Measurements from ENCODE around the gene MAN1C1. TPM values are rescaled to one million over a fixed set of nuclear protein-coding genes. Genes with fewer than 3 reads are reported as not detected.

Gene MAN1C1
- total and polyA plus RNA-seq, 9 of the 15 experiments (the other 6 are each of a cell fraction or from before 2014, with no cell fraction given): 0.04 to 0.44 (median 0.10) TPM; not detected in 3

DNA sequence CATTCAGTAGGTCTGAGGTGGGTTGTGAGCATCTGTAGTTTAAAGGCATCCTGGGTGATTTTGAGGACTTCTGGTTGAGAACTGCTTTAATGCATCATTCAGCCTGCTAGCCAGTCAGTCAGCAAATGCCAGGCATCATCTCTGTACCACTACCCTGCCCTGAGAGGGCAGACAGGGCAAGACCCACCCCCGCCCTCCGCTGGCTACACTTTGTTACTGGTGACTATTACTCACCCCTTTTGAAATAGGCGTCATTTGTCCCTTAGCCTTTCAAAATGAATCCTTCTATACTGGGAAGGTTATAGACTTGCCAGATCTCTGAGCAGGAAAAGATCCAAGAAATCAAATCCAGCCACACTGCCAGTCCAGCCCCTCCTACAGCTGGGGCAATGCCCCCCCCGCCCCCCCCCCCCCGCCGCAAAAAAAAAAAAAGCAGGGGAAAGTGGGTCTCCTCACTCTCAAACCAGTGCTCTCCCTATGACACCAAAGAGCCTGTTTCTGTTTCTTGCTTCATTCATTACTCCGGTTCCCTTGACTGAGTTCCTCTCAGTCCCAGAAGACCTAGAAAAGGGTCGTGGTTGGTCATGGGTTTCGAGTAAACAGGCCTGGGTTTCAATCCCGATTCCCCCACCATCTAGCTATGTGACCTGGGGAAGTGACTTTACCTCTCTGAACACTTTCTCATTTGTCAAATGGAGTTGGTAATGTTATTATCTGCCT lies 187.8 kb downstream of the MAN1C1 start:
- WGBS (ENCODE audit: insufficient coverage, low coverage, missing lambda C conversion rate): 57% methylated on average over 7 of the region's 10 CpGs
- no peak overlapping the region; a peak in 1 of 4 replicates for H3K9ac ChIP-seq (ENCODE audit: insufficient read depth in 1 of 2, low read depth in 2 of 2, low read length in 2 of 2)
- in situ Hi-C loops (cut with MboI) (no loop called here), intact Hi-C loops (cut with micrococcal nuclease) (no loop called here)
- no peaks in the 10 kb centered on the region for H3K79me2 ChIP-seq (ENCODE audit: control insufficient read depth, insufficient read depth, low read length)
- DNase-seq (ENCODE audit: extremely low read depth in 1 of 4, low spot score in 3 of 4): no peak
- H3K36me3 ChIP-seq (ENCODE audit: control insufficient read depth, insufficient read depth, low read length): no peaks in the 10 kb centered on the region
- no peaks in the 10 kb centered on the region for H3K27me3 ChIP-seq (ENCODE audit: control insufficient read depth in 2 of 2, insufficient read depth in 2 of 2, low read length in 2 of 2)
- TF ChIP-seq SNIP1 (IDR thresholded peaks at IDR 0.05; ENCODE audit: low read depth) (no peak), ZNF740 (CRISPR knock-in tag; IDR thresholded peaks at IDR 0.05) (no peak), ZNF740 (tag; IDR thresholded peaks at IDR 0.05) (peak in 1 of 2 experiments; percentile 59; a peak in 1 of 4 replicates)
- H3K9me3 ChIP-seq (replicated peaks; ENCODE audit: control insufficient read depth, insufficient read depth, low read depth, low read length): no peaks in the 10 kb centered on the region
- H3K4me3 ChIP-seq: no peak overlapping the region
- no peak for FAIRE-seq
- no TSS peak for BruUV-seq (replicated peaks)
- H3K4me1 ChIP-seq (replicated peaks in 1 of 2; ENCODE audit: control insufficient read depth in 2 of 2, insufficient read depth in 2 of 2, low read length in 2 of 2): peaks cover 17 to 33% of the 10 kb centered on the region in 2 experiments; a peak in 4 of 5 replicates
- no peak overlapping the region for H3K27ac ChIP-seq (ENCODE audit: extremely low read depth, low read depth, low read length)
- no peaks in the 10 kb centered on the region for H4K20me1 ChIP-seq (replicated peaks; ENCODE audit: control insufficient read depth, insufficient read depth, low read length)
- H3K4me2 ChIP-seq (ENCODE audit: insufficient read depth, low read length): no peak overlapping the region
- CTCF ChIA-PET (ENCODE audit: low intra/inter-chr PET ratio): no interaction called here
- ATAC-seq: no peak
- no peaks in the 10 kb centered on the region for H3K9me1 ChIP-seq (ENCODE audit: control insufficient read depth, insufficient read depth, low read length)
- POLR2A ChIA-PET: interaction anchor here (0.6 kb wide), 1 partner anchor 248 kb away, joined by 3 read pairs; no protein-coding TSS in a partner anchor
- no peak overlapping the region for H2AFZ ChIP-seq (ENCODE audit: low read depth, low read length)
